NCI-H2227 (cell line): ENCODE measurements around the gene GRAMD1C.
"Not testable (repeated sequence)": the region's sequence is repeated elsewhere in the genome, so short reads cannot be mapped to it uniquely, and the experiment has no call there.

ENCODE experiments used
- DNase-seq: peaks from one replicate; lab custom pipeline; 2025; ENCODE audit not compliant: unreplicated experiment; lab: John Stamatoyannopoulos, UW

Gene GRAMD1C

DNA sequence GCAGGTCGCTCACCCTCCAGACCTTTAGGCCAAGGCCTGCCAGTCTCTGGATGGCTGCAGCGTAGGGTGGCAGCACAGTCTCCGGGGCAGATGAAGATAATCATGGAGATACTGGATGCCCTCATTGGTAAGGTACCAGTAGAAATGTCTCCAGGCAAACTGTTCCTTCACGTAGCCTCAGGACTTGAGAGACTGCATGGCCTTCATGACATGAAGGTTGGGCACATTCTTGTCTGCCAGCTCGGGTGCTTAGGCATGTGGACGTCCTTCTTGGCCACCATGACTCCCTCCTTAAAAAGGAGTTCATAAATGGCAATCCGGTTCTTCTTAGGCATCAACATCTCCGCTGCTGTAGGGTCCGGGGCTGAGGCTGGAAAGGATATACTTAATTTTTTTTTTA, 11.8 kb downstream of the GRAMD1C start:
- not testable (repeated sequence) for DNase-seq

DNA sequence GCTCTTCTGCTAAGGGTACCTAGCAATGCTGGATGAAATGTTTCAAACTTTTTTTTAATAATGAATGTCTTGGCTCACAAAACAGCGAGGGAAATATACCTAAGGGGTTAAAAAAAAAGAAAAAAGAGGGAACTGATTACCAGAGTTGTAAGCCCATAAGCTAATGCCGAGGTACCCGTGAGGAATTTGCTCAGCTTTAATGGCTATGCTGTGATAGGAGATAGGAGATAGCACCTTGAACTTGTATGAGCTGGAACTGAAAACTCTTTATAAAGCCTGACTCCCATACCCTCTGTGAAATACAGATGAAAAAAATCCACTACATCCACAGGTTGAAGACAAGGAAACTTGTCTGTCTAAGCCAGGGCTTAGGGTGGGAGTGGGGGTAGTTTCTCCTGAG, 13.9 kb downstream of the GRAMD1C start:
- DNase-seq: no peak

DNA sequence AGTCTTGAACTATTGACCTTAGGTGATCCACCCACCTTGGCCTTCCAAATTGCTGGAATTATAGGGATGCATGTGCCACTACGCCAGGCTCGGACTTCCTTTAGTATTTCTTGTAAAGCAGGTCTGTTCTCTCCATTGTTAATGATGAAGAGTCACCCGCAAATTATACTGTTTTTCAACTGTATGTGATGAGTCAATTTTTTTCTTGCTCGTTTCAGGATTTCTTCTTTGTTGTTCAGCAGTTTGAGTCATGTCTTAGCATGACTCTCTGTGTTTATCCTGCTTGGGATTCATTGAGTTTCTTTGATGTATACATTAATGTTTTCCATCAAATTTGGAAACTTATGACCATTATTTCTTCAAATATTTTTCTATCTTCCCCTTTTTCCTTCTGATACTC, 28.9 kb downstream of the GRAMD1C start:
- no peak for DNase-seq

DNA sequence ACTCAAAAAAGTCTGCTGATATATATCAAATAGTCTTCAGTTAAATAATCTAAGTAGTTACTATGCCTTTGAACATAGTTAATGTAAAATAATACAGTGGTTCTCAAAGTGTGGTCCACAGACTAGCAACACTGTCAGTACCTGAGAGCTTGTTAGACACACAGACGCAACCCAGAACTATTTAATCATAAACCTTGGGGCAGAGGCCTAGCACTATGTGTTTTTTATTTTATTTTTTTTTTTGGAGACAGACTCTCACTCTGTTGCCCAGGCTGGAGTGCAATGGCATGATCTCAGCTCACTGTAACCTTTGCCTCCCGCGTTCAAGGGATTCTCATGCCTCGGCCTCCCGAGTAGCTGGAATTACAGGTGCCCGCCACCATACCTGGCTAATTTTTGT, 34.7 kb downstream of the GRAMD1C start:
- no peak for DNase-seq

DNA sequence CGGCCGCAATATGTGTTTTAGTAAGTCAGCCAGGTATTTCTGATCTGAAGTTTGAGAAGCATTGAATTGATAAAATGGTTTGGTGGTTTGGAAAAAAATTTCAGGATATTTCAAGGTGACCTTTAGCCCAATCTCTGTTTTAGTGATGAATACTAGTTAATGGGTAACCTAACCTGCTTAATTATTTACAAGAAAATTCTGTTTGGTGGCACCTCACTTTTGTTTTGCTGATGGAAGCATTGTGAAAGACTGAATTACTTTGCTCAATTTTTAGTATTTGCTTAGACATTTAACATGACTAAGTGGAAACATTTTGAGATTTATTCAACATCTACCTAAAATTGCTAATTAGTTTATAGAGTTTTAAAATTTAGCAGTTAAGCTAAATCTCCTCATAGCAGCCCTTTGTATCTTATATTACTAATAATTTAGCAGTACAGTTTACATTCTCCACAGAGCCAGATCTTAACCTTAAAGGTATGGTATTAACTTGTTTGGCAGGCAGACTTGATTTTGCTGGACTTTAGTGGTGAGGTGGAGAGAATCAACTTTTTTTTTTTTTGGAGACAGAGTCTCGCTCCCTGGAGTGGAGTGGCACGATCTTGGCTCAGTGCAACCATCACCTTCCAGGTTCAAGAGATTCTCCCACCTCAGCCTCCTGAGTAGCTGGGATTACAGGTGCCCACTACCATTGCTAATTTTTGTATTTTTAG, 35.4 kb downstream of the GRAMD1C start:
- DNase-seq: no peak

DNA sequence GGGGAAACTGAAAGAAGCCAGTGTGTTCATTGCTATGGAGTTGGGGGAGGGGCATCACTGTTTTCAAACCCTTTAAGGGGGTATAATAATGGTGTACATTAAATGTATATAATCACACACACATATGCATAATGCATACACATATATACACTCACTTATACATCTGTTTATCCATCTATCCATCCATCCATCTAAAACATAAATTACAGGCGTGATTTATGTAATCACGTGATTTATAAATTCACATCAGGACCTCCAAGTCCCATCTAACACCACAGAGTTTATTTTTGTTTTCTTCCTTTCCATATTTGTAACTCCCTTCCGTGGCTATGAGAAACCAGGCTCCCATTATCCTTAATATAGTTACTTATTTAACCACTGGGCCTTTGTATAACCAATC, 39.8 kb downstream of the GRAMD1C start:
- no peak for DNase-seq

DNA sequence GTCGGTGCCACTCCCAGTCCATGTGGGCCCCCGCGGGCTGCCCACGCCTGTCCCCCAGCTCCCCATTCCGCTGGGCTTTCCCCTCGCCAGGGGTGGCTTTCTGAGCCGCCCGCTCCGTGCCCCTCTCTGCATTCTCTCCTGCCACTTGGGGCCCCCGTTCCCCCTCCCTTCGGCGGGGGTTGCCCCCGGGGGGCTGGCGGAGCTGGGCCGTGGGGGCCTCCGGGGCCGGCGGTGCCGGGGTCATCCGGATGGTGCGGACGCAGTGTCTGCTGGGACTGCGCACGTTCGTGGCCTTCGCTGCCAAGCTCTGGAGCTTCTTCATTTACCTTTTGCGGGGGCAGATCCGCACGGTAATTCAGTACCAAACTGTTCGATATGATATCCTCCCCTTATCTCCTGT, 46.5 kb downstream of the GRAMD1C start:
- no peak for DNase-seq

DNA sequence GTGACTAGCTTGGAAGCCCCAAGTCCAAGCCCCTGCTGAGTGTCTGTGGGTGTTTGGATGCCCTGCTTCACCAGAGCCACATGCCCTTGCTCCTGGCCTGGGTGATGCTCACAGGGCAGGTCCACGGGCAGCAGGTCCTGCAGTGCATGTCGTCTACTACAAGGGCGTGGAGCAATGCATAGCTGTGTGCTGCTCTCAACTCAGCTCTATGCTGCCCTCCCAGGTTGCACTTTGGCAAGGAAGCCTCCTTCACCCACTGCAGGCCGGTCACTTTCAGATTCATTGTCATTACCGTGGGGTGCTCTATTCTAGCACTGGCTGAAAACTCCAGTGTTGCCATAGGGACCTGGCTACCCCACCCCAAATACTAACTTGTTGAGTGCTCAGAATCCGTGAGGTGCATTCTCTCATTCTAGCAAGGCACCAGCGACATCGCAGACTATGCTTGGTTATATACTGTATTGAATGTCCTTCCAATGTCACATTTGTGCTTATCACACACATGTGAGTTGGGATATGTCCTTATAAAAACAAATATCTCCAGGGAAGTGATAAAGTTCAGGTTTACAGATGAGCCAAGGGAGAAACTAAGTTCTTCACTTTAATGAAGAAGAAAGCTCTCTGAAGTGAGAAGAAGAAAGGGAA, 51.8 kb downstream of the GRAMD1C start:
- no peak for DNase-seq

DNA sequence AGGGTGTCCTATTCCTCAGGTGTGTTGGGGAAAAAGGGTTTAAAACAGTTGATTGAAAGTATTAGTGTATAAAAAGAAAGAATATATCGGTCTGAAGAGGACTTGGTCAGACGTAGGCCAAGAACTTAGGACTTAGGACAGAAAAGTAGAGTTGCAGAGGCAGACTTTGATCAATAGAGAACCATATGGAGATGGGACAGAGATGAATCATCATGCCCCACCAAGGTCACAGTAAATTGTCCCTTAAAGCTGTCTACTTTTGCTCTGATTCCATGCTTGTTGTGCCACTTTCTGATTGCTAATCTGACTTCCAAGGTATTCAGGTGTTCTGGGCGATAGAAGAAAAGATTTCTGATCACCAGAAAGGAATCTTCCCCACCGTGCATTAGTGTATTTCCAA, 56.3 kb downstream of the GRAMD1C start:
- DNase-seq: no peak

DNA sequence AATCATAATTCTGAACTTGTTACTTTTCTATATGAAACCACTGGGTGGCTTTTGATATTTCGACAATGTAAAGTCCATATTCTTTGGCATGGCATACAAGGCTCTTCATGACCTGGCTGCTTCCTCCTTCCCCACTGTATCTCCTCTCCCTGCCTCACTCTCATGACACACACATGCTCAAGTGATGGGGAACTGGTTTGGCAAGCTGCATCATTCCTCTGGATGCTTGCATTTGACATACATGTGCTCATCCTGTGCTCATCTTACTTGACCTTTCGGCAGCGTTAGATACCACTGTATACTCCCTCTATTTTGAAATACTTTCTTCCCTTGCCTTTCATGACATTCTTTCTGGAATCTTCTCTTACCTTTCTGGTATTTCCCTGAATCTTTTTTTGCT, 57.4 kb downstream of the GRAMD1C start:
- DNase-seq: no peak

DNA sequence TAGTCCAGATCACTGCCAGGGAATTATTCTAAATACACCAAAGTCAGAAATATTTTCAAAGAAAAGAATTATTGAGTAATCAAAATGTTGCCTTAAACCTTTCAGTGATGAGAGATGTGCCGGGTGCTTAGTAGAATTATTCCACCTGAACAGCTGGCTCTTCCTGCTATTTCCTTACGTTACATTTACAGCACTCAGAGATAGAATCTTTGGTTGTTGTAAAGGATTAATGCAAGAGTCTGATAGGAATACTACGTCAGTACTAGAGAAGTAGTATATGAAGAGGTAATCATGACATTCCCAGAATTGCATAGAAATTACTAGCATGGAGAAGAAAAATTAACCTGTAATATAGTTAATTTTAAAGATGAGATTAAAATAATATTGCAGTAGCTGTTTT, 58.3 kb downstream of the GRAMD1C start:
- no peak for DNase-seq

DNA sequence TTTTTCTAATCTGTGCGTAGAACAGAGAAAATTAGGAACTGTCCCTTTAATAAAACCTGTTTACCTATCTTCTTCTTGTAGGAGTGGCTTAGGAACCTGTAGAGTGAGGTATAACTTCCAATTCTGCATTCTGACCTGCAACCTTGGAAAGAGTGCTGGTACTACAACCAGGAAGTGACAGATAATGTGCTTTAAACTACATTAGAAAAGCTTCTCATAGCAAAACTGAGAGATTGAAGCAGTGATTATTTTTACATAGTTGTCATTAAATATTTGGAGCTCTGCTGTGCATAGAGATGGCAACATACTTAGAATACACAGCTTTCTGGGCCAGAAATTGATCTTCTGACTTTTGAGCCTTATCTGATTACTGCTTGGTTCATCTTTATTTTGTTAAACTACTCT, 58.8 kb downstream of the GRAMD1C start:
- DNase-seq: no peak

DNA sequence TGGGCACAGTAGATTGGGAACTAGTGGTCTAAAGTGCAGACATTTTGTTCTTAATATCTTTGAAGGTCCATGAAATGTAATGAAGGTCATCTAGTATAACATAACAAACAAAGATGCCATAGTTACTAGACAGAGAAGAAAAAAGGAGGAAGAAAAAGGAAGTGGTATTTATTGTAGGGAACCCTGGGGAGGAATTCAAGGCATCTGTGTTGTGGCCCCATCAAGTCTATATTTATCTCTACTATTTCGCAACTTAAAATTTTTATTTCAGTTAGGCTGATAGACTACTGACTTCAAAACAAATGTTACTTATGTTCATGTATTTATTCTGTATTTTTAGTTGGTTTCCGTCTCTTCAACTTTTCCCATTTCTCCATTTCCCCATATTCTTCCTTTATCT, 60.3 kb downstream of the GRAMD1C start:
- DNase-seq: no peak

DNA sequence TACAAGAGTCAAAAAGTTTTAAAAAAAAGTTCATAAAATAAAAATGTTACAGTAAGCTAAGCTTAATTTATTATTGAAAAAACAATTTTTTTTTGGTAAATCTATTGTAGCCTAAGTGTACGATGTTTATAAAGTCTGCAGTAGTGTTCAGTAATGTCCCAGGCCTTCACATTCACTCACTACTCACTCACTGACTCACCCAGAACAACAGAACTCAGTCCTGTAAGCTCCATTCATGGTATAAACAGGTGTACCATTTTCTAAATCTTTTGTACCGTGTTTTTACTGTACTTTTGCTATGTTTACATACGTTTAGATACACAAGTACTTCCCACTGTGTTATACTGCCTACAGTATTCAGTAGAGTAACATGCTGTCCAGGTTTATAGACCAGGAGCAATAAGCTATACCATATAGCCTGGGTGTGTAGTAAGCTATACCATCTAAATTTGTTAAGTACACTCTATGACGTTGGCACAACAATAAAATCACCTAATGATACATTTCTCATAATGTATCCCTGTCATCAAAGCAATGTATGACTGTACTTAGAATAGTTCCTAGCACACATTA, 68.1 kb downstream of the GRAMD1C start:
- DNase-seq: no peak

DNA sequence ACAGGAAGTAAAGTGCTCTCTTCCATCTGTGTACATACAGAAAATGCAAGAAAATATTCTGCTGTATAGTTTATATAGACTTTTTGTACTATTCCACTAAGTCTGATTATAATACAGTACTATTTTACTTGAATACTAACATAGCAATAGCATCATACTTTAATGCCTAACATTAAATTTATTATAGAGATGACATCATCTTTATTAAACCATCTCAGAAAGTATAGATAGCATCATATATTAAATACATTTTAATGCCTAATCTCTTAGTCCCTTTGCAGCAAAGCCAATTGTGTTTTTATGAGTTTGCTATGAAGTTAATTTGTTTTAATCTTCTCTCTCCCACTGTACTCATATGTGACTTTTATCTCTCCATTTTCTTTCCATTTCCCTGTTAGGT, 69.5 kb downstream of the GRAMD1C start:
- no peak for DNase-seq

DNA sequence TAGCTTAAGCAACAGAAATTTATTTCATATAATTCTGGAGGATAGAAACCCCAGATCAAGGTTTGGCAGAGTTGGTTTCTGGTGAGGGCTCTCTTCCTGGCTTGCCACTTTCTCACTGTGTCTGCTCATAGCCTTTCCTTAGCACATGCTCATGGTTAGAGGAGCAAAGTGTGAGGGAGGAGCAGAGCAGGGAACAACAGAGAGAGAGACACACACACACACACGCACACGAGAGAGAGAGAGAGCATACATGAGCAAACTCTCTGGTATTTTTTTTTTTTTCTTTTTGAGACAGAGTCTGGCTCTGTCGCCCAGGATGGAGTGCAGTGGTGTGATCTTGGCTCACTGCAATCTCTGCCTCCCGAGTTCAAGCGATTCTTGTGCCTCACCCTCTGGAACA, 72.4 kb downstream of the GRAMD1C start:
- DNase-seq: no peak

DNA sequence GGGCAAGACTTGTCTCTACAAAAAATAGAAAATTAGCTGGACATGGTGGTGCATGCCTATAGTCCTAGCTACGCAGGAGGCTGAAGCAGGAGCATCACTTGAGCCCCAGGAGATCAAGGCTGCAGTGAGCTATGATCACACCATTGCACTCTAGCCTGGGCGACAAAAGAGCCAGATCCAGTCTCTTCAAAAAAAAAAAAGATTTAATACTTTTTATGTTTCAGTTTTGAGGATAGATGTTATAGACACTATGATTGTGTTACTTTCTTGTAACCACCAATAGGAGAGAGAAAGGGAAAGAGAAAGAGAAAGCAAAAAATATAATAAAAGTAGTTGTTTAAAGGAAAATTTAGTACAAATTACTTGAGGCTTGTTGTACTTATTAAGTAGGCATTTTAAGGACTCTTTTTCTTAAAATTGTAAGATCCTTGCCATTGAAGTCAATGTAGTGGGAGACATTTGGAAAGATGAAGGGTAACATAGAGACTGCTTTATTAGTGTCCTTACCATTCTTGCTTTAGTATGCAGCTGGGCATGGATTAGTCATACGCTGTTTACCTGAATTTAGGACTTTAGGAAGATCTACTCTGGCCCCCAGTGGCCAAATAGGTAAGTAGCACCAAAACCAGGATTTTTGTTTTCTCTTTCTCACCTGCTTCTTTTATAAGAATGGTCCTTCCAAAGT, 74.1 kb downstream of the GRAMD1C start:
- peak; percentile 31 for DNase-seq

DNA sequence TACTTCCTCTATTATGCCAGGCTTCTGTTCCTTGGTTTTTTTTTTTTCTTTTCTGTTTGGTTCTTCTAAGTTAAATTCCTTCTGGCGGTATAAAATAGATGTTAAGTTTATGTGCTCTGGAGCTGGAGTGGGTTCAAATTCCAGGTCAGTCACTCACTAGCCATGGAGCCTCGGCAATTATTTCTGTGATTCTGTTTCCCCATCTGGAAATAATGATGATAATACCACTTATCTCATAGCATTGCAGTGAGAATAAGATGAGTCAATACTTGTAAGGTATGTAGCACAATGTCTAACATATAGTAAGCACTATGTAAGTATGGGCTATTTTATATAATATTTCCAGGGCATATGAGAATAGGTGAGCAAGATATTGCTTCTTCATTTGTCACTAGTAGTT, 76.1 kb downstream of the GRAMD1C start:
- no peak for DNase-seq

DNA sequence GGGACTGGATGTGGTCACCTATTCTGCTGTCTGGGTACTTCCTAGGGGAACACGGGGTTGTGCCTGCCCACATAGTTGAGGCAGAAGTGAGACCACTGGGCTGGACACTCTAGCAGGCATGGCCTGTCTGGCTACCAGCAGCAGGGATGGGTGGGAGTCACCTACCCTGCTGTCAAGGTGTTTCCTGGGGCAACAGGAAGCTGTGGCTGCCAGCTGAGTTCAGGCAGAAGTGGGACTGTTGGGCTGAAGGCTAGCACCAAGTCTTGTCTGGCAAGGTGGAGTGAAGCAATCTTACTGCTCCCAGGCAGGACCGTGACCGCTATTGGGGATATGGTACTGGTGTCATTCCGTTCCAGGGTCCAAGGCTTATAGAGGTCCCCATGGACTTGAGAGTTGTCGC, 89.0 kb downstream of the GRAMD1C start:
- DNase-seq: no peak

DNA sequence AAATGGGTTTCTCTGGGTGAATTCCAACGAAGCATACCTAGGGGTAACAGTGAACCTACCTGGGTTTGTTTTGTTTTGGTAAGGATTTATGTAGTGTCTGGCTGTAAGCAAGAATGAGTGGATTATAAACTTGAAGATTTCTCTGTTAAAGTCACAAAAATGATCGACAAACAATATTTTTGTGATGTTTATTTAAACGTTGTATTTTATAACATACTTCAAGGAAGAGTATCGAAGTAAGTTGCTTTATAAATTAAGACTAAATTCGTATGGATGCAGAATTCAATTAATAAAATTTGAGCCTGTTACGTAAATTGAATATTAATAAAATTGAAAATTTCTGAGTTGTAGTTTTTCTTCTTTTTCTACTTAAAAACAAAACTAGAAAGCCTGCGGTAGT, 108.2 kb downstream of the GRAMD1C start:
- DNase-seq: no peak

DNA sequence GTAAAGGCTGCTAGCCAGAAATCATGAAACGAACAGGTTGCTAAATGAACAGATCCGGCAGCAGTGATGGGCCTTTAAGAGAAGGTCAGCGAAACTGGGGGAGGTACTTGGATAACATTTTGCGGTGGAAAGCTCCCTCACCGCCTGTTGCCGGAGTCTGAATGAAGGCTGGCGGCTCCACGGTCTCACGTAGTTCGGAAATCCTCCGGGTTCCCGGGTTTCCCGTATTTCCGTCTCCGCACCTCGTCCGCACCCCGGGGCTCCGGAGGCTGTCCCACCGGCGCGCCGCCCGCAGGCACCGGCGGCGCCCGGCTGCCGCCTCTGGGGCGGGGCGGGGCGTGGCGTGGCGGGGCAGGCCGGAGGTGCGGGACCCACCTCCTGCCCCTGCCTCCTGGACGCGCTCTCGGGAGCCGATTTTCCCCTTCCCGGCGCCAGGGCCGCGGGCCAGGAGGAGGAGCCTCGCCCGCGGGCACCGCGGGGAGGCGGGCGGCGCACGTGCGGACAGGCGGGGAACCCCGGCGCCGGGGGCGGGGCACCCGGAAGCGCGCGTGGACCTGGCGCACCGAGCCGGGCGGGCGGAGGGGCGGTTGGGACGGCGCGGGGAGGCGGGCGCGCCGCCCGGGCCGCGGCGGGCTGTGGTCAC, 108.9 kb downstream of the GRAMD1C start, which contains the start of gene ZDHHC23:
TSS of gene ZDHHC23 (plus strand) at position 642 of the 643 bp plus-strand sequence. CDS start 790 bp downstream, outside the sequence.
- peak; percentile 78 for DNase-seq
